Hippocampal formation (tissue), 2 donors: ENCODE data around the gene HEMK1.

ENCODE experiments used
- DNase-seq, 2 donors: peaks; one replicate each; lab custom pipeline; 2025; lab: John Stamatoyannopoulos, UW

The HEMK1 gene

DNA sequence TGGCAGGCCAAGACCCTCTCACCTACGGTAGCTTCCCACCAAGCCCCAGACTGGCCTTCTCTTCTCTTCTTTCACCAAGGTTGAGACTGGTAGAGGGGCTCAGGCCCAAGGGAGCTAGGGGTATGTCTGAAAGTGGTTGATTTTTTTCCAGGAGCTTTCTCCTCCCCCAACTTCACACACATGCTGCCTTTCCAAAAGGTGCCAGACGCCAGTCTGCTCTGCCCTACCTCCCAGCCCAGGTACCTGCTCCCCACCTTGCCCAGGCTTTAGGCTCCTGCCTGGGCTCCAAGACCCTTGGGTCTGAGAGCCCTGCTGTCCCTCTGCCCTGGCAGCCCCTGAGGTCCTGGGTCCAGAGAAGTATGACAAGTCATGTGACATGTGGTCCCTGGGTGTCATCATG is 76.1 kb downstream of the HEMK1 start:
- DNase-seq: no peak
